SJCRH30 (cell line): Measurements from ENCODE around the gene NOSIP. TPM values are rescaled to one million over a fixed set of nuclear protein-coding genes. Genes with fewer than 3 reads are reported as not detected.

Experiments
- DNase-seq, 2 experiments: peaks; one replicate each; pipeline ENCODE4 v3.0.0-alpha.2; 2015 to 2020
- H3K27ac ChIP-seq: fragments of 250-450 bp; sonication (Bioruptor Pico); 2 replicates; pipeline ENCODE4 v1.5.1; 2020; ENCODE audit warnings: mild to moderate bottlenecking, moderate library complexity
- H3K27me3 ChIP-seq: fragments of 250-450 bp; sonication (Bioruptor Pico); 2 replicates; pipeline ENCODE4 v1.5.1; 2020; ENCODE audit warnings: mild to moderate bottlenecking, moderate library complexity
- H3K36me3 ChIP-seq: fragments of 250-450 bp; sonication (Bioruptor Pico); 2 replicates; pipeline ENCODE4 v1.5.1; 2020; ENCODE audit warnings: mild to moderate bottlenecking, moderate library complexity
- H3K4me1 ChIP-seq: fragments of 250-450 bp; sonication (Bioruptor Pico); 2 replicates; pipeline ENCODE4 v1.5.1; 2020; ENCODE audit warnings: mild to moderate bottlenecking, moderate library complexity
- H3K4me3 ChIP-seq: fragments of 250-450 bp; sonication (Bioruptor Pico); 2 replicates; pipeline ENCODE4 v1.5.1; 2020; ENCODE audit warnings: mild to moderate bottlenecking, moderate library complexity
- H3K9me3 ChIP-seq: fragments of 250-450 bp; sonication (Bioruptor Pico); replicated peaks from 2 replicates; pipeline ENCODE4 v1.5.1; 2020; ENCODE audit warnings: mild to moderate bottlenecking, moderate library complexity
- total RNA-seq: library from RNA; depleted of rRNA; stranded (reverse); fragments of >200 nt; shearing (Covaris generic); gene quantifications from 2 replicates; pipeline ENCODE4 v1.2.3, GENCODE V29; 2014

The NOSIP gene
- total RNA-seq, 1 experiment from 2014 or later = 54.2 TPM

GRCh38 chr19:49567861-49568441, 12.4 kb downstream of the NOSIP start:
- no peak for DNase-seq

GRCh38 chr19:49566302-49566701, 14.1 kb downstream of the NOSIP start:
- Histone ChIP-seq H3K36me3 (peaks cover 6% of the 10 kb centered on the region; the same call in 1 of the 2 replicates), H3K9me3 (no peaks in the 10 kb centered on the region), H3K27ac (no peak overlapping the region), H3K27me3 (no peaks in the 10 kb centered on the region), H3K4me1 (peaks cover 9% of the 10 kb centered on the region), H3K4me3 (no peak overlapping the region)
- no peak for DNase-seq

More at GRCh38 chr19:49567861-49568441, 12.4 kb downstream of the NOSIP start:
- H3K9me3 ChIP-seq = no peaks in the 10 kb centered on the region
- H3K27ac ChIP-seq = no peak overlapping the region
- peaks cover 14% of the 10 kb centered on the region for H3K4me1 ChIP-seq
- H3K27me3 ChIP-seq = no peaks in the 10 kb centered on the region
- no peak overlapping the region for H3K4me3 ChIP-seq
- peaks cover 6% of the 10 kb centered on the region; the same call in 1 of the 2 replicates for H3K36me3 ChIP-seq

GRCh38 chr19:49565261-49565660, 15.1 kb downstream of the NOSIP start:
- peaks cover 6% of the 10 kb centered on the region; the same call in 1 of the 2 replicates for H3K36me3 ChIP-seq
- no peak for DNase-seq
- H3K9me3 ChIP-seq = no peaks in the 10 kb centered on the region
- H3K4me1 ChIP-seq = peaks cover 8% of the 10 kb centered on the region
- H3K4me3 ChIP-seq = no peak overlapping the region
- no peak overlapping the region for H3K27ac ChIP-seq
- H3K27me3 ChIP-seq = no peaks in the 10 kb centered on the region

DNA sequence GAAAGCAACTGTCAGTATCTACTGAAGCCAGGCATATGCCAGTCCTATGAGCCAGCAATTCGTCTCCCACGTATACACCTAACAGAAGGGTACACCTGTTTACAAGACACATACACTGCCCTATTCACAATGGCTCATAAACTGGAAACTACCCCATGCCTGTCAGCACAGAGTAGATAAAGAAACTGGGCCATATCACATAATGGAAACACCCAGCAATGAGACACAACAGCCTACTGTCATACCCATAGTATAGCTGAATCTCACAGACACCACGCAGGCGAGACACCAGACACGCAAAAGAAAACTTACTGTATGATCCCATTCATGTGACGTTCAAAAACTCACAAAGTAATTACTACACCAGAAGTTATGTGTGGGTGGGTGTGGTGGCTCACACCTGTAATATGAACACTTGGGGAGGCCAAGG, 15.7 kb downstream of the NOSIP start:
- no peak for DNase-seq
- Histone ChIP-seq H3K4me3 (no peak overlapping the region), H3K27ac (no peak overlapping the region), H3K27me3 (no peaks in the 10 kb centered on the region), H3K9me3 (no peaks in the 10 kb centered on the region), H3K4me1 (peaks cover 14% of the 10 kb centered on the region), H3K36me3 (peaks cover 9% of the 10 kb centered on the region; the same call in 1 of the 2 replicates)

- peaks cover 36% of the 10 kb centered on the region for H3K36me3 ChIP-seq
- peak overlapping the region; percentile 88 for H3K27ac ChIP-seq
- peak; percentile 90 to 91 for DNase-seq
- no peak overlapping the region for H3K4me3 ChIP-seq
- H3K27me3 ChIP-seq = no peaks in the 10 kb centered on the region
- H3K9me3 ChIP-seq = no peaks in the 10 kb centered on the region
- peaks cover 14% of the 10 kb centered on the region for H3K4me1 ChIP-seq
These were observed 19.9 kb downstream of the NOSIP start for GRCh38 chr19:49560358-49560900.

DNA sequence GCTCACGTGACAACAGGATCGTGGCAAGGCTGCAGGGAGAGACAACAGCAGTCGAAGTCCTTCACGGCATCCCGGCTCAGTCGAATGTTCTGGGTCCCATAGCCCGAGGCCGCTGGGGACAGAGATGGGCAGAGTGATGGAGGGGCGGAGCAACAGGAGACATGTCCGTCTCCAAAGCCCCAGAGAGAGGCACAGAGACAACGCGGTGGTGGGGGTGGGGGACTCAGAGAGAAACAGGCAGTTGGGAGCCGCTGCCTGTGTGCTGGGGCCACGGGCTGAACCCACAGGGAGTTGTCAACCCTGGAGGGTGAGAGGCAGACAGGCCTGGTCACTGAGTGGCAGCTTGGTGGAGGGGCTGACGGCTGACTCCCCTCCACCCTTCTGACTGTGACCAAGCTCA, 20.4 kb downstream of the NOSIP start:
- Histone ChIP-seq H3K4me1 (peaks cover 14% of the 10 kb centered on the region), H3K27ac (peak overlapping the region; percentile 88), H3K4me3 (no peak overlapping the region), H3K9me3 (no peaks in the 10 kb centered on the region), H3K36me3 (peaks cover 38% of the 10 kb centered on the region), H3K27me3 (no peaks in the 10 kb centered on the region)
- peak; percentile 35 to 57 for DNase-seq

DNA sequence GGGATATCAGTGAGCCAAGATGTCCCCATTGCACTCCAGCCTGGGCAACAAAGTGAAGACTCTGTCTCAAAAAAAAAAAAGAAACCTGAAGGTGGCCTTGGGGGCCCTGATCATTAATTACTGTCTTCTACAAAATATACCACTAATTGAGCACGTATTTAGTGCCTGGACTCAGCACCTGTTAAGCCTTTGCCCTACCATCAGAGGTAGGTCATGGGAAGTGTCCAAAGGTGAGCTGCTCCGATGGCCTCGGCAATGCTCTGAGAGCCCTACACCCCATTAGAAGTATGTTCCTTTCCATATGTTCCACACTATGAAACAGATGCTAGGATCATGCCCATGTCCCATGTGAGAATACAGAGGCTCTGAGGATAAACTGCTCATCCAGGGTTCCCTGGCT, 20.9 kb downstream of the NOSIP start:
- H3K27ac ChIP-seq = peak overlapping the region; percentile 88
- H3K36me3 ChIP-seq = peaks cover 36% of the 10 kb centered on the region
- H3K4me1 ChIP-seq = peaks cover 14% of the 10 kb centered on the region
- no peak for DNase-seq
- H3K27me3 ChIP-seq = no peaks in the 10 kb centered on the region
- no peaks in the 10 kb centered on the region for H3K9me3 ChIP-seq
- H3K4me3 ChIP-seq = no peak overlapping the region

- Histone ChIP-seq H3K9me3 (no peaks in the 10 kb centered on the region), H3K36me3 (peaks cover 32% of the 10 kb centered on the region), H3K27me3 (no peaks in the 10 kb centered on the region), H3K4me3 (no peak overlapping the region), H3K4me1 (peaks cover 14% of the 10 kb centered on the region), H3K27ac (no peak overlapping the region)
- no peak for DNase-seq
These were observed 21.8 kb downstream of the NOSIP start for GRCh38 chr19:49558591-49558990.

GRCh38 chr19:49557641-49558325, 22.6 kb downstream of the NOSIP start:
- Histone ChIP-seq H3K36me3 (peaks cover 32% of the 10 kb centered on the region), H3K4me1 (peaks cover 14% of the 10 kb centered on the region), H3K9me3 (no peaks in the 10 kb centered on the region)

GRCh38 chr19:49556412-49557398, 23.7 kb downstream of the NOSIP start:
- H3K36me3 ChIP-seq = peaks cover 32% of the 10 kb centered on the region
- H3K27ac ChIP-seq = no peak overlapping the region
- H3K9me3 ChIP-seq = no peaks in the 10 kb centered on the region
- H3K27me3 ChIP-seq = no peaks in the 10 kb centered on the region
- no peak for DNase-seq
- H3K4me3 ChIP-seq = no peak overlapping the region
- peaks cover 14% of the 10 kb centered on the region for H3K4me1 ChIP-seq

More at GRCh38 chr19:49557641-49558325, 22.6 kb downstream of the NOSIP start:
- no peak for DNase-seq
- Histone ChIP-seq H3K27ac (no peak overlapping the region), H3K27me3 (no peaks in the 10 kb centered on the region), H3K4me3 (no peak overlapping the region)

DNA sequence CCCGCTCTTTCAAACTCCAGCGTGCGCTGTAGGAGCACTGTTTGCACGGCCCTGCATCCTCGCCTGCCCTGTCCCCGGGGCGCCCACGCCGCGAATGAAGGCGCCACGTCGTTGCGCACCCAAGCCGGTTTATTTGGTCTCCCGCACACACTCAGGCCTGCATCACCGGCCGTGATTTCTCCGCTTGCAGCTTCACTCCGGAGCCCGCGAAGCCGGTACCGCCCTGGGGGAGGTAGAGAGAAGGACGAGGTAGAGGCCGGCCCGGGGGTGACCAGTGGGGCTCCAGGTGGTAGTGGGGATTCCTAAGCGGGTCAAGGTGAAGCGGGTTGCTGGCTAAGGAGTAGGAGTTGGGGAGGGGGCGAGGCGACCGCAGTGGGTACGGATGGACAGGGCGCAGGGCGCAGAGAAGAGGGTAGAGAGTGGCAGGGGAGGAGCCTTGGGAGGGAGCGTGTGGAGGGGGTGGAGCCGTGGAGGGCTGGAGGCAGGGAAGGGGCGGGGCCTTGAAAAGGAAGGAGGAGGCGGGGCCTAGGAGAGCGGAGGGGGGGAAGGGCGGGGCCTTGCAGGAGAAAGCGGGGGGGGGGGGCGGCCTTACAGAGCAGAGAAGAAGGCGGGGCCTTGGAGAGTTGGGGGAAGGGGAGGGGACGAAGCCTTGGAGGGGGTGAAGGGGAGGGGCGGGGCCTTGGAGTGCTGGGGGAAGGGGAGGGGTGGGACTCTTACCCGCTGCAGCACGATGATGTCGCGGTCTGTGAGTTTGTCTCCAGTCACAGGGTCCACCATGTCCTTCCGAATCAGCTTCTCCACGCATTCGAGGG, 24.6 kb downstream of the NOSIP start:
- H3K36me3 ChIP-seq = peaks cover 32% of the 10 kb centered on the region
- peak; percentile 64 to 73 for DNase-seq
- H3K27me3 ChIP-seq = no peaks in the 10 kb centered on the region
- no peaks in the 10 kb centered on the region for H3K9me3 ChIP-seq
- no peak overlapping the region for H3K4me3 ChIP-seq
- H3K27ac ChIP-seq = no peak overlapping the region
- peaks cover 11% of the 10 kb centered on the region for H3K4me1 ChIP-seq

- H3K4me1 ChIP-seq = peaks cover 1% of the 10 kb centered on the region; the same call in 1 of the 2 replicates
- peaks cover 31% of the 10 kb centered on the region for H3K36me3 ChIP-seq
- no peak overlapping the region for H3K27ac ChIP-seq
- no peak for DNase-seq
- no peaks in the 10 kb centered on the region for H3K9me3 ChIP-seq
- no peak overlapping the region for H3K4me3 ChIP-seq
- H3K27me3 ChIP-seq = no peaks in the 10 kb centered on the region
These were observed 25.6 kb downstream of the NOSIP start for GRCh38 chr19:49554701-49555181.

DNA sequence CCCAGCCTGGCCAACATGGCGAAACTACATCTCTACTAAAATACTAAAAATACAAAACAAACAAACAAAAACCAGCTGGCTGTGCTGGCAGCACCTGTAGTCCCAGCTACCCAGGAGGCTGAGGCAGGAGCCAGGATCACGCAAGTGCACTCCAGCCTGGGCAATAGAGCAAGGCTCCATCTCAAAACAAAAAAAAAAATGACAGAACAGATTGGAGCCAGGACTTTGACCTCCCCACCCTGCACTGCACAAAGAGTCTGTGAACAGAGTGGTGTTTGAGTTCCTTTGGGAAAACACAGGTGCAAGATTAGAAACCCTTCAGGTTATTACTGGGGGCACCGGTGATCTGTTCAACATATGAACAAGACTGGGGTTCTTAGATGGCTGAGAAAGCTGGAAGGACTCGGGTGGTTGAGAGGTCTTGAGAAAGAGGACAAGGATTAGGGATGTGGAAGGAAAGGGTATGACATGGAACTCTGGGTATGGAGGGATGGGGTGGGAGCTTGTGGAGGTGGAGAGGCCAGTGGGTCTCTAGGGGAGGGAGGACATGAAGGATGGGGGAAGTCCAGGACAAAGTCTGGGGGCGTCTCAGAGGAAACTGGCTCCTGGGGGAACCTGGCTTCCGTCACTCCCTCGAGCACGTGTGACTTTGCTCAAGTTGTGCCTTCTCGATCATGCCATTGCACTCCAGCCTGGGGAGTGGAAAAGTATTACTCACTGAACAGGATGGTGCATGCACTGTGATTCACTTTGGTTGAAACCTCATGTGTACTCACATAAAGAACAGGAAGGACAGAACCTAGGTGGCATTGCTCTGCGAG, 26.7 kb downstream of the NOSIP start:
- H3K36me3 ChIP-seq = peaks cover 25% of the 10 kb centered on the region
- no peak overlapping the region for H3K4me3 ChIP-seq
- DNase-seq = no peak
- H3K4me1 ChIP-seq = no peaks in the 10 kb centered on the region
- no peaks in the 10 kb centered on the region for H3K9me3 ChIP-seq
- no peaks in the 10 kb centered on the region for H3K27me3 ChIP-seq
- no peak overlapping the region for H3K27ac ChIP-seq
